BE2C (cell line): Measurements from ENCODE around the gene RAP1GDS1.

ENCODE experiments used
- DNase-seq: peaks from one replicate; pipeline ENCODE4 v3.0.0-alpha.2; 2020
- H3K27me3 ChIP-seq: fragments of 250-450 bp; sonication (Bioruptor Pico); 2 replicates; pipeline ENCODE4 v1.5.1; 2020; ENCODE audit warnings: mild to moderate bottlenecking
- H3K36me3 ChIP-seq: fragments of 250-450 bp; sonication (Bioruptor Pico); 2 replicates; pipeline ENCODE4 v1.5.1; 2020; ENCODE audit warnings: mild to moderate bottlenecking
- H3K4me1 ChIP-seq: fragments of 250-450 bp; sonication (Bioruptor Pico); 2 replicates; pipeline ENCODE4 v1.5.1; 2020
- H3K4me3 ChIP-seq: 2 replicates; pipeline ENCODE4 v1.5.1; 2011; ENCODE audit warnings: low read depth, low read length
- H3K9me3 ChIP-seq: fragments of 250-450 bp; sonication (Bioruptor Pico); 2 replicates; pipeline ENCODE4 v1.5.1; 2020
- TF ChIP-seq, protein P1 (sequence below): IDR thresholded peaks from 2 replicates; pipeline ENCODE4 v1.5.1; 2012; ENCODE audit warnings: mild to moderate bottlenecking, low read depth, low read length

RAP1GDS1 gene

DNA sequence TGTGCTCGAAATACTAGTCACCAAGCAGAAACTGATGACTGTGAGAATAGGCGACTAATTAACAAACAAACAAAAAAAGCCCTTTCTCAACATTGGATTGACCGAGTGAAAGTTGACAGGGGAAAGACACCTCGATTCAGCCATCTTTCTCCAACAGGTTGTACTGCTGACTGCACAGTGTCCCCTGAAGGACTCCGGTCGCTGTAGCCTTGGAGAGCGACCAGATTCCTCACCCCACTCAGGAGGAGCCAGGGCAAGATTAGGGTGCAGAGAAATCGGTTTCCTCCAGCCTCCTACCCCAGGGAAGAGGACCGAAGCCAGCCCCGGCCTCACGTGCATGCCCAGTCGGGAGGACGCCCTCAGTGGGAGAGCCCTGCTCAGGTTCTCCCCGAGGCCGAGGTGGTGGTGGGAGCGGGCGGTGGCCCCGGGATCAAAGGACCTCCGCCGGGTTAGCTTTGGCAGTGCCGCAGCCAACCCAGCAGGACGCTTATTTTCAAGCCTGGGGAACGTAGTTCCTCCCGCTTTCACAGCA lies 1.1 kb upstream of the RAP1GDS1 start:
- TF ChIP-seq, protein P1, sequence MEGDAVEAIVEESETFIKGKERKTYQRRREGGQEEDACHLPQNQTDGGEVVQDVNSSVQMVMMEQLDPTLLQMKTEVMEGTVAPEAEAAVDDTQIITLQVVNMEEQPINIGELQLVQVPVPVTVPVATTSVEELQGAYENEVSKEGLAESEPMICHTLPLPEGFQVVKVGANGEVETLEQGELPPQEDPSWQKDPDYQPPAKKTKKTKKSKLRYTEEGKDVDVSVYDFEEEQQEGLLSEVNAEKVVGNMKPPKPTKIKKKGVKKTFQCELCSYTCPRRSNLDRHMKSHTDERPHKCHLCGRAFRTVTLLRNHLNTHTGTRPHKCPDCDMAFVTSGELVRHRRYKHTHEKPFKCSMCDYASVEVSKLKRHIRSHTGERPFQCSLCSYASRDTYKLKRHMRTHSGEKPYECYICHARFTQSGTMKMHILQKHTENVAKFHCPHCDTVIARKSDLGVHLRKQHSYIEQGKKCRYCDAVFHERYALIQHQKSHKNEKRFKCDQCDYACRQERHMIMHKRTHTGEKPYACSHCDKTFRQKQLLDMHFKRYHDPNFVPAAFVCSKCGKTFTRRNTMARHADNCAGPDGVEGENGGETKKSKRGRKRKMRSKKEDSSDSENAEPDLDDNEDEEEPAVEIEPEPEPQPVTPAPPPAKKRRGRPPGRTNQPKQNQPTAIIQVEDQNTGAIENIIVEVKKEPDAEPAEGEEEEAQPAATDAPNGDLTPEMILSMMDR: no peak
- peak; percentile 59 for DNase-seq
- Histone ChIP-seq H3K9me3 (no peaks in the 10 kb centered on the region), H3K36me3 (0 out of 2 replicates have a peak, but pooled peaks cover 3% of the 10 kb centered on the region), H3K27me3 (no peaks in the 10 kb centered on the region), H3K4me1 (no peaks in the 10 kb centered on the region), H3K4me3 (peak overlapping the region; percentile 82)

DNA sequence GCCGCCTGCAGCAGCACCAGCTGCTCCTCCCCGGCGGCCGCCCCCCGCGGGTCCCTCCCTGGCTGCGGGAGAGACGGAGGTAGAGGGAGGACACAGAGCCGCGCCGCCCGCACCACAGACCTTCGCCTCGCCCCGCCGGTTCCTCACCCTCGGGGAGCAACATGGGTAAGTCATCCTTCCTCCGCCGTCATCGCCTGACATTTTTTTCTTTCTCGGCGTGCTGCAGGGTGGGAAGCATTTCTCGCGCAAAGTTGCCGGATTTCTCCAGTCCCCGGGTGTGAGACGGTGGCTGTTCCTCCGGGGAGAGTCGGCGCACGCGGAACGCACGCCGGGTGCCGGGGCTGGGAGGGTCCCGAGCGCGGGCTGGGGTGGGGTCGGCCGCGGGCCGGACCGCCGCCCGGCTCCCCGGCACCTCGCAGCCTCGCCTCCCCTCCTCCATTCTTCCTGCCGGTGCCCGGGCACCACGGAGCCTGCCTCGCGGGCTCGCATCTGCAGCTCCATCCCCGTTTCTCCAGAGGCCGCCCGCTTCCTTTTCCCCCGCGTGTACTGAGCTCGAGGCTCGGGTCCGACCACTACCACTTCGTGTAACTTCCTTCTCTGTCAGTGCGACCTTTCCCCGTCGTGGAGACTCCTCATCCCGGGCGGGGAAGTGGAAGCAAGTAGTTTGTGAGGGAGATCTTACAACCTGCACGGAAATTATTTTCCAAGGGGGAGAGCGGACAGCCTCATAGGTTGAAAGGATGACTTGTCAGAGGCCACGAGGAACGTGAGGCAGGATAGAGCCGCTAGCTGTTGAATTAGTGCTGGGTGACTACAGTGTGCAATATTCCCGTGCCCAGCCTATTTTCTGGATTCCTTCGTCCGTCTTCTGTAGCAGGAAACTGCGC lies 464 bp downstream of the RAP1GDS1 start:
- TF ChIP-seq, protein P1: no peak
- H3K36me3 ChIP-seq: 0 out of 2 replicates have a peak, but pooled peaks cover 3% of the 10 kb centered on the region
- H3K4me3 ChIP-seq: peak overlapping the region; percentile 92
- H3K27me3 ChIP-seq: no peaks in the 10 kb centered on the region
- H3K9me3 ChIP-seq: no peaks in the 10 kb centered on the region
- DNase-seq: peak; percentile 56
- no peaks in the 10 kb centered on the region for H3K4me1 ChIP-seq

DNA sequence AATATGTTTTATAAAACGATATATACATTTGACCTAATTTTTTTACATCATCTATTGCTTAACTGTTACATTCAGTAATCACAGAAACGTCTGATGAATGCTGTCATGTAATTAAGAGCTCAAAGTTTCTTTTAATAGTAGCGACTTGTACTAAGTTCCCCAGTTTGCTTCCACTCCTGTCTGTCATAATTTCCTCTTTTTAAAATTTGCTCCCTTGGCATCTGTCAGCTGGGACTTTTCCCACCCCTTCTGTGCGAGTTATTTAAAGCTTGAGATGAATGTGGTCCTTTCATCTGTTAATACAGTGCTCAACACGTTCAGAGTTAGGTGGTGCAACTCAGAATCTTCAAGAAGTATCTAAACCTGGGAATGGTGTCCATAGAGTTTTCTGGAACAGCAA lies 1.2 kb downstream of the RAP1GDS1 start:
- H3K36me3 ChIP-seq: peaks cover 6% of the 10 kb centered on the region
- H3K4me3 ChIP-seq: peak overlapping the region; percentile 92
- DNase-seq: no peak
- H3K9me3 ChIP-seq: no peaks in the 10 kb centered on the region
- no peaks in the 10 kb centered on the region for H3K4me1 ChIP-seq
- no peaks in the 10 kb centered on the region for H3K27me3 ChIP-seq
- TF ChIP-seq, protein P1: no peak

DNA sequence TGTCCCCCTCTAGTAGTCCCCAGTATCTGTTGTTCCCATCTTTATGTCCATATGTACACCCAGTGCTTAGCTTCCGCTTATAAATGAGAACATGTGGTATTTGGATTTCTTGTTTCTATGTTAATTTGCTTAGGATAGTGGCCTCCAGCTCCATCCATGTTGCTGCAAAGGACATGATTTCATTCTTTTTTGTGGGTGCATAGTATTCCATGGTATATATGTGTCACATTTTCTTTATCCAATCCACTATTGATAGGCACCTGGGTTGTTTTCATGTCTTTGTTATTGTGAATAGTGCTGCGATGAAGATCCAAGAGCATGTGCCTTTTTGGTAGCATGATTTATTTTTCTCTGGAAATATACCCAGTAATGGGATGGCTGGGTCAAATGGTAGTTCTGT lies 6.3 kb downstream of the RAP1GDS1 start:
- Histone ChIP-seq H3K36me3 (peaks cover 11% of the 10 kb centered on the region), H3K4me1 (no peaks in the 10 kb centered on the region), H3K9me3 (no peaks in the 10 kb centered on the region), H3K4me3 (no peak overlapping the region), H3K27me3 (no peaks in the 10 kb centered on the region)
- TF ChIP-seq, protein P1: no peak
- no peak for DNase-seq

DNA sequence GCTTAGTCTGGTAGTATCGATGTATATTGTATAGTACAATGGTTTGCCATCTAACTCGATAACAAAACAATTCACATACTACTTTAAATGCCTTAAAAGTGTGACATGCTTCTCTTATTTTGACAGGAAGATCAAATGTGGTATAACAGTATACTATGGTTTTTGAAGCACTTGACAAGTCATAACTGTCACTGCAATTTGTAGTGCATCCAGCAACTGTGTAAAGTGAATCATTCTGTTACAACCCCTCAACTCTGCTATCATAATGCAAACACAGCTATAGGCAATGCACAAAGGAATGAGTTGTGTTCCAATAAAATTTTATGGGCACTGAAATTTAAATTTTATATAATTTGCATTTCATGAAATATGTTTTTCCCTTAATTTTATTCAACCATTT lies 14.0 kb downstream of the RAP1GDS1 start:
- no peaks in the 10 kb centered on the region for H3K27me3 ChIP-seq
- H3K9me3 ChIP-seq: no peaks in the 10 kb centered on the region
- no peak for DNase-seq
- TF ChIP-seq, protein P1: no peak
- H3K4me3 ChIP-seq: no peak overlapping the region
- no peaks in the 10 kb centered on the region for H3K4me1 ChIP-seq
- no peaks in the 10 kb centered on the region for H3K36me3 ChIP-seq
